ENCODE data around the gene HGD. TPM values are rescaled to one million over a fixed set of nuclear protein-coding genes. Genes with fewer than 3 reads are reported as not detected.

Gene HGD
- total RNA-seq, 1 experiment from 2014 or later, result 23.0 TPM

DNA sequence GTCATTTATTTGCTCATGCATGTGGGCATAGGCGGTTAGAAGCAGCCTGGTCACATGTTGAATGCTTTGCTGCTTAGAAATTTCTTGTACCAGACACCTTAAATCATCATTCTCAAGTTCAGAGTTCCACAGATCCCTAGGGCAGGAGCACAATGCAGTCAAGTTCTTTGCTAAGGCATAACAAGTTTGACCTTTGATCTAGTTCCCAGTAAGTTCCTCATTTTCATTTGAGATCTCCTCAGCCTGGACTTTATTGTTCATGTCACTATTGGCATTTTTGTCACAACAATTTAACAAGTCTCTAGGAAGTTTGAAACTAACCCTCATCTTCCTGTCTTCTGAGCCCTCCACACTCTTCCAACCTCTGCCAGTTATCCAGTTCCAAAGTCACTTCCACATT lies 22.8 kb downstream of the HGD start:
- Mint-ChIP-seq H3K36me3 (ENCODE audit: insufficient read depth, unreplicated experiment) (no peaks in the 10 kb centered on the region), H3K27ac (ENCODE audit: unreplicated experiment) (no peak overlapping the region), H3K9me3 (ENCODE audit: low read depth, unreplicated experiment) (peaks cover 8% of the 10 kb centered on the region), H3K4me3 (ENCODE audit: low read depth, unreplicated experiment) (no peak overlapping the region), H3K4me1 (ENCODE audit: low read depth, unreplicated experiment) (peaks cover 10% of the 10 kb centered on the region), H3K27me3 (ENCODE audit: unreplicated experiment) (no peaks in the 10 kb centered on the region)
- DNase-seq, result no peak
- intact Hi-C loops (cut with micrococcal nuclease; ENCODE audit: unreplicated experiment), result no loop called here
- TF ChIP-seq, protein P1, sequence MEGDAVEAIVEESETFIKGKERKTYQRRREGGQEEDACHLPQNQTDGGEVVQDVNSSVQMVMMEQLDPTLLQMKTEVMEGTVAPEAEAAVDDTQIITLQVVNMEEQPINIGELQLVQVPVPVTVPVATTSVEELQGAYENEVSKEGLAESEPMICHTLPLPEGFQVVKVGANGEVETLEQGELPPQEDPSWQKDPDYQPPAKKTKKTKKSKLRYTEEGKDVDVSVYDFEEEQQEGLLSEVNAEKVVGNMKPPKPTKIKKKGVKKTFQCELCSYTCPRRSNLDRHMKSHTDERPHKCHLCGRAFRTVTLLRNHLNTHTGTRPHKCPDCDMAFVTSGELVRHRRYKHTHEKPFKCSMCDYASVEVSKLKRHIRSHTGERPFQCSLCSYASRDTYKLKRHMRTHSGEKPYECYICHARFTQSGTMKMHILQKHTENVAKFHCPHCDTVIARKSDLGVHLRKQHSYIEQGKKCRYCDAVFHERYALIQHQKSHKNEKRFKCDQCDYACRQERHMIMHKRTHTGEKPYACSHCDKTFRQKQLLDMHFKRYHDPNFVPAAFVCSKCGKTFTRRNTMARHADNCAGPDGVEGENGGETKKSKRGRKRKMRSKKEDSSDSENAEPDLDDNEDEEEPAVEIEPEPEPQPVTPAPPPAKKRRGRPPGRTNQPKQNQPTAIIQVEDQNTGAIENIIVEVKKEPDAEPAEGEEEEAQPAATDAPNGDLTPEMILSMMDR (IDR thresholded peaks at IDR 0.05; ENCODE audit: unreplicated experiment), result no peak
- no TSS peak for BruUV-seq (replicated peaks)
- CTCF ChIA-PET, result no interaction called here

DNA sequence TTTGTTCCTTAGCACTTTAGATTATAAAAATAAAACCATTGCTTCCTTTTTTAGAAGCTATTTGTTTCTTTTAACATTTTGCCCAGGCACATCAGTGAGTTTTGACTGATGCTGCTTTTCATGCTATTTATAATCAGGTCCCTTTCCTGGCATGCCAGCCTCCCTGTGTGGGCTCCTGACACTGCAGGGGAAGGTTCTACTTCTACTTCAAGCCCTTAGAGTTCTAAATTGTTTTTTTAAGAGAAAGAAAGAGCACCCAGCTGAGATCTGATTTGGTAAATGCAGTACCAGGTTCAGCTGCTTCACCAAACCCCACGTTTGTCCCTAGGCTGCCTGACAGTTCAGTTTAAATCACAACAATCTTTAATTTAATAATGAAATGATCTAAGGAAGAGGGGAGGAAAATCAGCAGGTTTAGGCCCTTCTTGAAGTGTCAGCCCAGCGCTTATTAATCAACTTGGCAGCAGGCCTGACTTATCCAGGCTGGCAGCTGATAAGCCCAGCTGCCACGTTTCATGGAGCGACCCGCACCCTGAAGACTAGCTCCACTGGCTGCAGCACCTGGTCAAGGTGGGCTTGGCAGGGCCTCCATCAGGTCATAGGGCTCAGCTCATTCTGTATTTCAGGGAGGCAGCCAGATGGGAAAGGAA lies 29.0 kb downstream of the HGD start:
- no TSS peak for BruUV-seq (replicated peaks)
- no peaks in the 10 kb centered on the region for H3K4me1 Mint-ChIP-seq (ENCODE audit: low read depth, unreplicated experiment)
- H3K27ac Mint-ChIP-seq (ENCODE audit: unreplicated experiment), result no peak overlapping the region
- intact Hi-C loops (cut with micrococcal nuclease; ENCODE audit: unreplicated experiment), result no loop called here
- H3K4me3 Mint-ChIP-seq (ENCODE audit: low read depth, unreplicated experiment), result no peak overlapping the region
- no peaks in the 10 kb centered on the region for H3K36me3 Mint-ChIP-seq (ENCODE audit: insufficient read depth, unreplicated experiment)
- CTCF ChIA-PET, result no interaction called here
- H3K9me3 Mint-ChIP-seq (ENCODE audit: low read depth, unreplicated experiment), result peaks cover 2% of the 10 kb centered on the region
- TF ChIP-seq, protein P1 (IDR thresholded peaks at IDR 0.05; ENCODE audit: unreplicated experiment), result no peak
- DNase-seq, result no peak
- H3K27me3 Mint-ChIP-seq (ENCODE audit: unreplicated experiment), result no peaks in the 10 kb centered on the region

DNA sequence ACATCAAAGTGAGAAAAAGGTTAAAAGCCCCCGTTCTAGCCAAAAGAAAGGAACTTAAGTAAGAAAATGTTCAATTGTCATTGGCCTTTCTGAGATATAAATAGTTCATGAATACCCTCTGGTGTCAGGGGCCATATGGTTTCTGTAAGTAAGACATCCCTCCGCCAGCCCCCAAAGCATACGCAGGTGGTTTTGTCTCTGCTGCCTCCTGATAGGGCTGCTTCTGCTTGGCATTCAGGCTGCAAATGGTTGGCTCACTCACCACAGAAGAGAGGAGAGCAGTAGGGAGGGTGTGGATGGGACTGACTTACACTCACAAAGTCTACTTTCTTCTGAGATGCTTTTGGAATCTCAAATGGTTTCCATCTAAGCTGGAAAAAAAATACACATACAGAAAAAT lies 29.8 kb downstream of the HGD start:
- BruUV-seq (replicated peaks), result no TSS peak
- no peak for DNase-seq
- TF ChIP-seq, protein P1 (IDR thresholded peaks at IDR 0.05; ENCODE audit: unreplicated experiment), result no peak
- H3K36me3 Mint-ChIP-seq (ENCODE audit: insufficient read depth, unreplicated experiment), result no peaks in the 10 kb centered on the region
- no peaks in the 10 kb centered on the region for H3K4me1 Mint-ChIP-seq (ENCODE audit: low read depth, unreplicated experiment)
- CTCF ChIA-PET, result no interaction called here
- H3K27ac Mint-ChIP-seq (ENCODE audit: unreplicated experiment), result no peak overlapping the region
- H3K9me3 Mint-ChIP-seq (ENCODE audit: low read depth, unreplicated experiment), result no peaks in the 10 kb centered on the region
- intact Hi-C loops (cut with micrococcal nuclease; ENCODE audit: unreplicated experiment), result no loop called here
- H3K27me3 Mint-ChIP-seq (ENCODE audit: unreplicated experiment), result no peaks in the 10 kb centered on the region
- no peak overlapping the region for H3K4me3 Mint-ChIP-seq (ENCODE audit: low read depth, unreplicated experiment)

DNA sequence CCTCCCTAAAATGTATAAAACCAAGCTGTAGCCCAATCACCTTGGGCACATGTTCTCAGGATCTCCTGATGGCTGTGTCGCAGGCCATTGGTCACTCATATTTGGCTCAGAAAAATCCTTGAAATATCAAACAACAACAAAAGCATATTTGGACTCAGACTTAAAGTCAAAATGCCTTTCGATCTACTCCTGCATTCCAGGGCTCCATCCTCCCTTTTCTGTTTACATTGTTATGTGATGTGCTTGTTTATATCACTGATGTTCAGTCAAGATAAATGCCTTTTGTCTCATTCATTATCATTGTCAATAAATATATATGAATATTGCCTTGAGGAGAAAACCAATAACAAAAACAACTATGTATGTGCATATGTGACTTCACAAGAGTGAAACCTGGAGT lies 31.7 kb downstream of the HGD start:
- no peaks in the 10 kb centered on the region for H3K36me3 Mint-ChIP-seq (ENCODE audit: insufficient read depth, unreplicated experiment)
- no peak overlapping the region for H3K4me3 Mint-ChIP-seq (ENCODE audit: low read depth, unreplicated experiment)
- TF ChIP-seq, protein P1 (IDR thresholded peaks at IDR 0.05; ENCODE audit: unreplicated experiment), result no peak
- CTCF ChIA-PET, result no interaction called here
- no peak overlapping the region for H3K27ac Mint-ChIP-seq (ENCODE audit: unreplicated experiment)
- no TSS peak for BruUV-seq (replicated peaks)
- no peaks in the 10 kb centered on the region for H3K9me3 Mint-ChIP-seq (ENCODE audit: low read depth, unreplicated experiment)
- H3K27me3 Mint-ChIP-seq (ENCODE audit: unreplicated experiment), result no peaks in the 10 kb centered on the region
- no peaks in the 10 kb centered on the region for H3K4me1 Mint-ChIP-seq (ENCODE audit: low read depth, unreplicated experiment)
- intact Hi-C loops (cut with micrococcal nuclease; ENCODE audit: unreplicated experiment), result no loop called here
- no peak for DNase-seq

Measured in Calu3 (cell line).